ENCODE data around the gene VANGL2.

DNA sequence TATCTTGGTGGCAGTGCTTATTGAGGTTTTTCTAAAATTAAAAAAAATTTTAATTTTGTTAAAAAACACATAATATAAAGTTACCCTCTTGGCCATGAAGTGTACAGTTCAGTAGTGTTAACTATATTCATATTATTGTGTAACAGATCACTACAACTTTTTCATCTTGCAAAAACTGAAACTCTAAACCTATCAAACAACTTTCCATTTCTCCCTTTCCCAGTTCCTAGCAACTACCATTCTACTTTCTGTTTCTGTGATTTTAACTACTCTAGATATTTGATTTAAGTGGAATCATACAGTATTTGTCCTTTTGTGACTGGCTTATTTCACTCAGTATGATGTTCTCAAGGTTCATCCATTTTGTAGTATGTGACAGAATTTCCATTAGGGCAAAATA is 67.2 kb downstream of the VANGL2 start:
- TF ChIP-seq, protein P1, sequence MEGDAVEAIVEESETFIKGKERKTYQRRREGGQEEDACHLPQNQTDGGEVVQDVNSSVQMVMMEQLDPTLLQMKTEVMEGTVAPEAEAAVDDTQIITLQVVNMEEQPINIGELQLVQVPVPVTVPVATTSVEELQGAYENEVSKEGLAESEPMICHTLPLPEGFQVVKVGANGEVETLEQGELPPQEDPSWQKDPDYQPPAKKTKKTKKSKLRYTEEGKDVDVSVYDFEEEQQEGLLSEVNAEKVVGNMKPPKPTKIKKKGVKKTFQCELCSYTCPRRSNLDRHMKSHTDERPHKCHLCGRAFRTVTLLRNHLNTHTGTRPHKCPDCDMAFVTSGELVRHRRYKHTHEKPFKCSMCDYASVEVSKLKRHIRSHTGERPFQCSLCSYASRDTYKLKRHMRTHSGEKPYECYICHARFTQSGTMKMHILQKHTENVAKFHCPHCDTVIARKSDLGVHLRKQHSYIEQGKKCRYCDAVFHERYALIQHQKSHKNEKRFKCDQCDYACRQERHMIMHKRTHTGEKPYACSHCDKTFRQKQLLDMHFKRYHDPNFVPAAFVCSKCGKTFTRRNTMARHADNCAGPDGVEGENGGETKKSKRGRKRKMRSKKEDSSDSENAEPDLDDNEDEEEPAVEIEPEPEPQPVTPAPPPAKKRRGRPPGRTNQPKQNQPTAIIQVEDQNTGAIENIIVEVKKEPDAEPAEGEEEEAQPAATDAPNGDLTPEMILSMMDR (conservative IDR thresholded peaks at IDR 0.05), result no peak
- no peak for TF ChIP-seq ZFX (IDR thresholded peaks at IDR 0.05)

All from C4-2B (cell line).